ENCODE data around the gene RAPGEF1. TPM values are rescaled to one million over a fixed set of nuclear protein-coding genes. Genes with fewer than 3 reads are reported as not detected.
A peak's percentile ranks its signal among the peaks of the same experiment; 100 is the strongest.

Gene RAPGEF1
- total and polyA plus RNA-seq, 2 of the 13 experiments (the other 11 are each of a cell fraction or from before 2014, with no cell fraction given), result 21.2 to 38.9 TPM

DNA sequence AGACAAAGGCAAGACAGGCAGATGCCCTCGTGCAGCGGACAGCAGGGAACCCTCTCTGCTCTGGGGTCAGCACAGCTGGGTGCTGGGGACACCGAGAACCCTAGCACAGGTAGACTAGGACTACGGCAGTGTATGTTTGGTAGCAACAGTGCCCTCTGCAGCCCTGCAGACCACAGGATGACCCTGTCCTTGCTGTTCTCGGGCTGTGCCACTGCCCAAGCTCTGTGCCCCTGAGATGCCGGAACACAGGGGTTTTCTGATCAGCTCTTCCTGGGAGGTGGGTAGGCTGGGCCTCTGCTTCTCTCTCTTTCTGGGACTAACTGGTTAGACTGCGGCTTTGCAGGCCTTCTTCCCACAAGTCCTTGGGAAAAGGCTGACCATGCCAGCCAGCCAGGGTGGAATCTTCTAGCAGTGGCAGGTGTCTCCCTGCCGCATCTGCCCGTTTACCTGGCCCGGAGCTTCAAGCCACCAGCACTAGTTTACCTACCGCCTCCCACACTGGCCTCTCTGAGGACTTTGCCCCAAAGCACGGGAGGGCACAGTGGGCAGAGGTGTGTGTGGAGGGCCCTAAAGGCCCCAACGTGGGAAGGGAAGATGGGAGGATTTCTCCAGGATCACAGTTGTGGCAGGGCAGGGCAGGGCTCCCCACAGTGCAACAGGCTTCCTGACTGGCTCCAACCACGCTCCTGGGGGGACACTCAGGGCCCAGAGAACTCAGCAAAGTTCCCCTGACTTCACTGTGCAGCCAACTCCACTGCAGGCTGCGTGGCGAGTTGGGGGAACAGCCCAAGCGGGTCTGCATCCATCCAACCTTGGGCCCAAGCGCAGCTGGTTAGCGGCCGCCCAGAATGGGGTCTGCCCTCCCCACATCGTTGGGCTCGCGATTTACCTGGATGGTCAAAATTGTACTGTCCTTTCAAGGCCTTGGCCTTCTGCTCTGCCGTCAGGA, 210.0 kb downstream of the RAPGEF1 start (continued):
- TF ChIP-seq, protein P1, sequence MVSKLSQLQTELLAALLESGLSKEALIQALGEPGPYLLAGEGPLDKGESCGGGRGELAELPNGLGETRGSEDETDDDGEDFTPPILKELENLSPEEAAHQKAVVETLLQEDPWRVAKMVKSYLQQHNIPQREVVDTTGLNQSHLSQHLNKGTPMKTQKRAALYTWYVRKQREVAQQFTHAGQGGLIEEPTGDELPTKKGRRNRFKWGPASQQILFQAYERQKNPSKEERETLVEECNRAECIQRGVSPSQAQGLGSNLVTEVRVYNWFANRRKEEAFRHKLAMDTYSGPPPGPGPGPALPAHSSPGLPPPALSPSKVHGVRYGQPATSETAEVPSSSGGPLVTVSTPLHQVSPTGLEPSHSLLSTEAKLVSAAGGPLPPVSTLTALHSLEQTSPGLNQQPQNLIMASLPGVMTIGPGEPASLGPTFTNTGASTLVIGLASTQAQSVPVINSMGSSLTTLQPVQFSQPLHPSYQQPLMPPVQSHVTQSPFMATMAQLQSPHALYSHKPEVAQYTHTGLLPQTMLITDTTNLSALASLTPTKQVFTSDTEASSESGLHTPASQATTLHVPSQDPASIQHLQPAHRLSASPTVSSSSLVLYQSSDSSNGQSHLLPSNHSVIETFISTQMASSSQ (IDR thresholded peaks at IDR 0.05; ENCODE audit: low read depth), result no peak
- TF ChIP-seq, protein P1 (CRISPR knock-in tag; IDR thresholded peaks at IDR 0.05; ENCODE audit: borderline replicate concordance), result no peak
- TF ChIP-seq, protein P2, sequence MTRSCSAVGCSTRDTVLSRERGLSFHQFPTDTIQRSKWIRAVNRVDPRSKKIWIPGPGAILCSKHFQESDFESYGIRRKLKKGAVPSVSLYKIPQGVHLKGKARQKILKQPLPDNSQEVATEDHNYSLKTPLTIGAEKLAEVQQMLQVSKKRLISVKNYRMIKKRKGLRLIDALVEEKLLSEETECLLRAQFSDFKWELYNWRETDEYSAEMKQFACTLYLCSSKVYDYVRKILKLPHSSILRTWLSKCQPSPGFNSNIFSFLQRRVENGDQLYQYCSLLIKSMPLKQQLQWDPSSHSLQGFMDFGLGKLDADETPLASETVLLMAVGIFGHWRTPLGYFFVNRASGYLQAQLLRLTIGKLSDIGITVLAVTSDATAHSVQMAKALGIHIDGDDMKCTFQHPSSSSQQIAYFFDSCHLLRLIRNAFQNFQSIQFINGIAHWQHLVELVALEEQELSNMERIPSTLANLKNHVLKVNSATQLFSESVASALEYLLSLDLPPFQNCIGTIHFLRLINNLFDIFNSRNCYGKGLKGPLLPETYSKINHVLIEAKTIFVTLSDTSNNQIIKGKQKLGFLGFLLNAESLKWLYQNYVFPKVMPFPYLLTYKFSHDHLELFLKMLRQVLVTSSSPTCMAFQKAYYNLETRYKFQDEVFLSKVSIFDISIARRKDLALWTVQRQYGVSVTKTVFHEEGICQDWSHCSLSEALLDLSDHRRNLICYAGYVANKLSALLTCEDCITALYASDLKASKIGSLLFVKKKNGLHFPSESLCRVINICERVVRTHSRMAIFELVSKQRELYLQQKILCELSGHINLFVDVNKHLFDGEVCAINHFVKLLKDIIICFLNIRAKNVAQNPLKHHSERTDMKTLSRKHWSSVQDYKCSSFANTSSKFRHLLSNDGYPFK (CRISPR knock-in tag; IDR thresholded peaks at IDR 0.05; ENCODE audit: borderline replicate concordance), result no peak
- TF ChIP-seq MIXL1 (CRISPR knock-in tag; IDR thresholded peaks at IDR 0.05) (no peak), ZNF644 (CRISPR knock-in tag; IDR thresholded peaks at IDR 0.05; ENCODE audit: low read depth) (no peak), NRL (CRISPR knock-in tag; IDR thresholded peaks at IDR 0.05; ENCODE audit: borderline replicate concordance) (peak; percentile 67; the same call in 1 of the 2 replicates), ZNF335 (CRISPR knock-in tag; IDR thresholded peaks at IDR 0.05) (no peak), SALL2 (CRISPR knock-in tag; IDR thresholded peaks at IDR 0.05) (no peak), HDAC2 (CRISPR knock-in tag; IDR thresholded peaks at IDR 0.05) (no peak), ZNF557 (CRISPR knock-in tag; IDR thresholded peaks at IDR 0.05) (no peak), ZFAT (CRISPR knock-in tag; conservative IDR thresholded peaks at IDR 0.05) (no peak), RBM39 (IDR thresholded peaks at IDR 0.05; ENCODE audit: low read depth, low read length, poor library complexity, severe bottlenecking) (no peak), ZNF737 (CRISPR knock-in tag; IDR thresholded peaks at IDR 0.05; ENCODE audit: borderline replicate concordance) (no peak), ZC3H13 (CRISPR knock-in tag; IDR thresholded peaks at IDR 0.05) (no peak), ZNF264 (CRISPR knock-in tag; IDR thresholded peaks at IDR 0.05) (no peak), ZNF430 (CRISPR knock-in tag; IDR thresholded peaks at IDR 0.05) (no peak), ZIK1 (CRISPR knock-in tag; IDR thresholded peaks at IDR 0.05; ENCODE audit: borderline replicate concordance, low read depth) (no peak), NFKB2 (CRISPR knock-in tag; IDR thresholded peaks at IDR 0.05; ENCODE audit: borderline replicate concordance) (0 out of 2 replicates have a peak, but pooled peaks have one; percentile 58)
- TF ChIP-seq, protein P3, sequence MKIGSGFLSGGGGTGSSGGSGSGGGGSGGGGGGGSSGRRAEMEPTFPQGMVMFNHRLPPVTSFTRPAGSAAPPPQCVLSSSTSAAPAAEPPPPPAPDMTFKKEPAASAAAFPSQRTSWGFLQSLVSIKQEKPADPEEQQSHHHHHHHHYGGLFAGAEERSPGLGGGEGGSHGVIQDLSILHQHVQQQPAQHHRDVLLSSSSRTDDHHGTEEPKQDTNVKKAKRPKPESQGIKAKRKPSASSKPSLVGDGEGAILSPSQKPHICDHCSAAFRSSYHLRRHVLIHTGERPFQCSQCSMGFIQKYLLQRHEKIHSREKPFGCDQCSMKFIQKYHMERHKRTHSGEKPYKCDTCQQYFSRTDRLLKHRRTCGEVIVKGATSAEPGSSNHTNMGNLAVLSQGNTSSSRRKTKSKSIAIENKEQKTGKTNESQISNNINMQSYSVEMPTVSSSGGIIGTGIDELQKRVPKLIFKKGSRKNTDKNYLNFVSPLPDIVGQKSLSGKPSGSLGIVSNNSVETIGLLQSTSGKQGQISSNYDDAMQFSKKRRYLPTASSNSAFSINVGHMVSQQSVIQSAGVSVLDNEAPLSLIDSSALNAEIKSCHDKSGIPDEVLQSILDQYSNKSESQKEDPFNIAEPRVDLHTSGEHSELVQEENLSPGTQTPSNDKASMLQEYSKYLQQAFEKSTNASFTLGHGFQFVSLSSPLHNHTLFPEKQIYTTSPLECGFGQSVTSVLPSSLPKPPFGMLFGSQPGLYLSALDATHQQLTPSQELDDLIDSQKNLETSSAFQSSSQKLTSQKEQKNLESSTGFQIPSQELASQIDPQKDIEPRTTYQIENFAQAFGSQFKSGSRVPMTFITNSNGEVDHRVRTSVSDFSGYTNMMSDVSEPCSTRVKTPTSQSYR (CRISPR knock-in tag; IDR thresholded peaks at IDR 0.05; ENCODE audit: borderline replicate concordance), result no peak
